Muscle of arm (tissue), 14 donors: ENCODE data around the gene CRB2. TPM values are rescaled to one million over a fixed set of nuclear protein-coding genes. Genes with fewer than 3 reads are reported as not detected.

Experiments used
- DNase-seq: peaks from one replicate; pipeline ENCODE4 v3.0.0-alpha.2; 2013
- long read RNA-seq, 11 donors: transcript quantifications; one replicate each; lab custom pipeline, GENCODE V29; 2026
- polyA plus RNA-seq, 12 donors: library from polyadenylated mRNA; unstranded; fragments of 120-200 nt; gene quantifications; one replicate each; pipeline ENCODE4 v1.2.1, GENCODE V29; 2013; ENCODE audit not compliant: insufficient read length in 12 of 12

Gene CRB2
- polyA plus RNA-seq, result under 1 TPM in 10 of 12 donors, not detected in 2; 0.08 to 0.29 (median 0.11) TPM
- long read RNA-seq, donor 1, result 0 reads
- long read RNA-seq, donor 2, result 0 reads
- long read RNA-seq, donor 3, result 0 reads
- long read RNA-seq, donor 4, result 0 reads
- long read RNA-seq, donor 5, result 0 reads
- long read RNA-seq, donor 6, result 0 reads
- long read RNA-seq, donor 7, result 0 reads
- long read RNA-seq, donor 8, result 0 reads
- long read RNA-seq, donor 9, result 0 reads
- long read RNA-seq, donor 10, partial matches to known transcripts, result 5 of 5 reads
- long read RNA-seq, donor 10, other reads (novel, unspliced or antisense), result 0 of 5 reads
- long read RNA-seq, donor 11, result 0 reads

- DNase-seq, result no peak
Observed at GRCh38 chr9:123355761-123356431, at the start of gene CRB2. CRB2 (plus strand) TSS chr9:123356197; CDS start chr9:123356261, 64 bp downstream.

- no peak for DNase-seq
Observed at GRCh38 chr9:123309611-123310010, 46.4 kb upstream of the CRB2 start.

GRCh38 chr9:123310551-123311249 is 45.3 kb upstream of the CRB2 start:
- no peak for DNase-seq

GRCh38 chr9:123311250-123311752 is 44.7 kb upstream of the CRB2 start:
- no peak for DNase-seq

- no peak for DNase-seq
Observed at GRCh38 chr9:123312306-123312877, 43.6 kb upstream of the CRB2 start.

- no peak for DNase-seq
Observed at GRCh38 chr9:123314617-123315016, 41.4 kb upstream of the CRB2 start.

GRCh38 chr9:123315635-123316034 is 40.4 kb upstream of the CRB2 start:
- DNase-seq, result no peak

GRCh38 chr9:123316053-123316718 is 39.8 kb upstream of the CRB2 start:
- DNase-seq, result no peak

GRCh38 chr9:123318202-123318601 is 37.8 kb upstream of the CRB2 start:
- DNase-seq, result no peak

GRCh38 chr9:123318961-123319421 is 37.0 kb upstream of the CRB2 start:
- DNase-seq, result peak; percentile 69

GRCh38 chr9:123319541-123320339 is 36.3 kb upstream of the CRB2 start:
- DNase-seq, result no peak

- DNase-seq, result no peak
Observed at GRCh38 chr9:123320814-123321213, 35.2 kb upstream of the CRB2 start.

- DNase-seq, result no peak
Observed at GRCh38 chr9:123321616-123322272, 34.3 kb upstream of the CRB2 start.

GRCh38 chr9:123322273-123323195 is 33.5 kb upstream of the CRB2 start:
- DNase-seq, result no peak

GRCh38 chr9:123323196-123324013 is 32.6 kb upstream of the CRB2 start:
- no peak for DNase-seq

GRCh38 chr9:123324767-123325183 is 31.2 kb upstream of the CRB2 start:
- DNase-seq, result no peak

GRCh38 chr9:123326187-123326586 is 29.8 kb upstream of the CRB2 start:
- no peak for DNase-seq

- no peak for DNase-seq
Observed at GRCh38 chr9:123326662-123327093, 29.3 kb upstream of the CRB2 start.
